Activated T-cell treated with anti-CD3 and anti-CD28 coated beads, Interleukin-2, amount 50 U/mL, for 24 hours (primary cell): ENCODE results near the gene C21orf58.

ENCODE experiments used
- DNase-seq: peaks from one replicate; pipeline ENCODE4 v3.0.0-alpha.2; 2020
- H3K27ac Mint-ChIP-seq: 2 replicates; pipeline ENCODE4 v1.8.0; 2020; ENCODE audit warnings: mild to moderate bottlenecking, mixed read lengths
- H3K27me3 Mint-ChIP-seq: 2 replicates; pipeline ENCODE4 v1.8.0; 2020; ENCODE audit warnings: mixed read lengths
- H3K36me3 Mint-ChIP-seq: 2 replicates; pipeline ENCODE4 v1.8.0; 2020; ENCODE audit warnings: low read depth, mixed read lengths
- H3K4me1 Mint-ChIP-seq: 2 replicates; pipeline ENCODE4 v1.8.0; 2020; ENCODE audit warnings: low read depth, mixed read lengths
- H3K4me3 Mint-ChIP-seq: 2 replicates; pipeline ENCODE4 v1.8.0; 2020; ENCODE audit warnings: mild to moderate bottlenecking, moderate library complexity, mixed read lengths
- H3K9me3 Mint-ChIP-seq: 2 replicates; pipeline ENCODE4 v1.8.0; 2020; ENCODE audit warnings: mixed read lengths

Gene C21orf58

DNA sequence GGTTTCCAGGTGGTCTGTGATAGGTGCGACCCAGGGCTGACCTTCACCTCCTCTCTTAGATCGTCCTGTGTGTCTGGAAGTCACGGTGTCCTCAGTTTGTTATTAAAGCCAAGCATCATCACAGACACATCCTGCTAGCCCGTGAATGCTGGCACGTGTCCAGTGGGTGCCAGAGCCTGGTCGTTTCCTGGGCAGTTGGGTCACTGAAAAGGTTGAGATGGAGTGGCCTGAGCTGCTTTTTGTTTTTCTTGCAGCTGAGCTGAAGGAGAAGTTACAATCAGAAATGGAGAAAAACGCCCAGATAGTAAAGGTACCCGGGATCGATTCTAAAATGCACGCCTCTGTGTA is 23.5 kb upstream of the C21orf58 start:
- no peak overlapping the region for H3K4me3 Mint-ChIP-seq
- peaks cover 2% of the 10 kb centered on the region for H3K4me1 Mint-ChIP-seq
- no peaks in the 10 kb centered on the region for H3K9me3 Mint-ChIP-seq
- H3K27ac Mint-ChIP-seq = no peak overlapping the region
- DNase-seq = no peak
- H3K27me3 Mint-ChIP-seq = no peaks in the 10 kb centered on the region
- H3K36me3 Mint-ChIP-seq = peaks cover 92% of the 10 kb centered on the region

DNA sequence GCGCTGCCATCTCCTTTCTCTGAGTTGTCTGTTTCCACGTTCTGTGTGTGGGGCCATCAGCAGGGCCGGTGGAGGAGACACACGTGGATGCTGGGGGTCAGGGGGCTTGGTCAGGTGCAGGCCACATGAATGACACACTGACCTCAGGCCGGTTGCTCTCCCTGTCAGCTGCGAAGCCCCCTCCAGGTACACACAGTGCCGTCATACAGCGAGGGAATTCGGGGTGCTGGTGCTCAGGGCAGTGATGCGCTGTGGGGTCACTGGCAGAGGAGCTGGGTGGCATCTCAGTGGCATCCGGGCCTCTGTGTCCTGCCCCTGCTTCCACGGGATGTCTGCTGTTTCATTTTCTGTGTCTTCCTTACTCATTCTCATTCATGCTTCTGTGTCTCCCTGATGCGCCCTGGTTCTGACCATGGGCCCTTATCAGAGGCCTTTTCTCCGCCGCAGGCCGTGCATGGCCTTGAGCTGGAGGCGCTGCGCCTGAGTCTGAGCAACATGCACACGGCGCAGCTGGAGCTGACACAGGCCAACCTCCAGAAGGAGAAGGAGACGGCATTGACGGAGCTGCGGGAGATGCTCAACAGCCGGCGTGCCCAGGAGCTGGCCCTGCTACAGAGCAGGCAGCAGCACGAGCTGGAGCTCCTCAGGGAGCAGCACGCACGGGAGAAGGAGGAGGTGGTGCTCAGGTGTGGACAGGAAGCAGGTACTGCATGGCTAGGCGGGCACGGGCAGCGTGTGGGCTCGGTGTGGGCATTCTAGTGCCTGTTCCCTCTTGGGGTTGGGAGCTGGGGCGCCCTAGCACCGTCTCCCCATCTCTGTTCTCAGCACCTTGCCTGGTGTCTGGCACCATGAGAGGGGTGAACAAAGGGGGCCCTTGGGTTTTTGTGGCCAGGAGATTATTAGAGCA is 22.9 kb upstream of the C21orf58 start:
- Mint-ChIP-seq H3K36me3 (peaks cover 86% of the 10 kb centered on the region), H3K27me3 (no peaks in the 10 kb centered on the region), H3K4me3 (no peak overlapping the region), H3K4me1 (peaks cover 2% of the 10 kb centered on the region), H3K9me3 (no peaks in the 10 kb centered on the region), H3K27ac (no peak overlapping the region)
- DNase-seq = no peak

DNA sequence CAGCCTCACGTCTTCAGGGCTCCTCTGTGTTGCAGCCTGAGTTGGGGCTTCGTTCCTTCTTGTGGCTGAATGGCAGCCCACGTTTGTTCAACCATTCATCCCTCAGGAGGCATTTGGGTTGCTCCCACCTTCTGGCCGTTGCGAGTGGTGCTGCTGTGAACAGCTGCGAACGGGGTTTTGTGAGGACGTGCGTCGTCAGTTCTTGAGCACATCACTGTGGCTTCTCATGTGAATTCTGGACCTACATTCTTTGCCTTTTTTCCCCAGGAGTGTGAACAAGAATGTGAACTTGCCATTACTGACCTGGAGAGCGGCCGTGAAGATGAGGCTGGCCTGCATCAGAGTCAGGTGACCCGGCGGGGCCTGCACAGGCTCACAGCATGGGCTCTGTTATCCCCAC is 22.2 kb upstream of the C21orf58 start:
- no peak for DNase-seq
- Mint-ChIP-seq H3K36me3 (peaks cover 83% of the 10 kb centered on the region), H3K27ac (no peak overlapping the region)

GRCh38 chr21:46344219-46344915 is 20.7 kb upstream of the C21orf58 start:
- Mint-ChIP-seq H3K27me3 (no peaks in the 10 kb centered on the region), H3K4me1 (peaks cover 4% of the 10 kb centered on the region), H3K9me3 (no peaks in the 10 kb centered on the region), H3K27ac (no peak overlapping the region), H3K36me3 (peaks cover 85% of the 10 kb centered on the region), H3K4me3 (no peak overlapping the region)
- DNase-seq = no peak

More for the DNA sequence above, 22.2 kb upstream of the C21orf58 start:
- Mint-ChIP-seq H3K4me3 (no peak overlapping the region), H3K27me3 (no peaks in the 10 kb centered on the region), H3K9me3 (no peaks in the 10 kb centered on the region), H3K4me1 (peaks cover 4% of the 10 kb centered on the region)

DNA sequence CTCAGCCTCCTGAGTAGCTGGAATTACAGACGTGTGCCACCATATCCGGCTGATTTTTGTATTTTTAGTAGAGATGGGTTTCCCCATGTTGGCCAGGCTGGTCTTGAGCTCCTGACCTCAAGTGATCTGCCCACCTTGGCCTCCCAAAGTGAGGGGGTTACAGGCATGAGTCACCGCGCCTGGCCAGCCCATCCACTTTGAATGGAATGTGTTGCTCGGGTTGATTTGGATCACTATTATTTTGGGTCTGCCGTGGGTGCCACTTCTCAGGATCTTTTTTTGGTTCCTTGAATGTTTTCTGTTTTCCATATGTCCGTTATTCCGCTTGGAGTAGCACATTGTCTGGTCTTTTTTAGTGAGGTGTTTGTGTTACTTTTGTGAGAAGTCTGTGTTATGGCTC is 17.3 kb upstream of the C21orf58 start:
- H3K27me3 Mint-ChIP-seq = no peaks in the 10 kb centered on the region
- no peak overlapping the region for H3K27ac Mint-ChIP-seq
- peaks cover 4% of the 10 kb centered on the region for H3K4me1 Mint-ChIP-seq
- no peaks in the 10 kb centered on the region for H3K9me3 Mint-ChIP-seq
- no peak for DNase-seq
- H3K4me3 Mint-ChIP-seq = no peak overlapping the region
- peaks cover 82% of the 10 kb centered on the region for H3K36me3 Mint-ChIP-seq

GRCh38 chr21:46336603-46337002 is 12.9 kb upstream of the C21orf58 start:
- Mint-ChIP-seq H3K27ac (no peak overlapping the region), H3K27me3 (no peaks in the 10 kb centered on the region), H3K36me3 (peaks cover 83% of the 10 kb centered on the region), H3K4me3 (no peak overlapping the region), H3K4me1 (peaks cover 2% of the 10 kb centered on the region), H3K9me3 (no peaks in the 10 kb centered on the region)
- DNase-seq = no peak

DNA sequence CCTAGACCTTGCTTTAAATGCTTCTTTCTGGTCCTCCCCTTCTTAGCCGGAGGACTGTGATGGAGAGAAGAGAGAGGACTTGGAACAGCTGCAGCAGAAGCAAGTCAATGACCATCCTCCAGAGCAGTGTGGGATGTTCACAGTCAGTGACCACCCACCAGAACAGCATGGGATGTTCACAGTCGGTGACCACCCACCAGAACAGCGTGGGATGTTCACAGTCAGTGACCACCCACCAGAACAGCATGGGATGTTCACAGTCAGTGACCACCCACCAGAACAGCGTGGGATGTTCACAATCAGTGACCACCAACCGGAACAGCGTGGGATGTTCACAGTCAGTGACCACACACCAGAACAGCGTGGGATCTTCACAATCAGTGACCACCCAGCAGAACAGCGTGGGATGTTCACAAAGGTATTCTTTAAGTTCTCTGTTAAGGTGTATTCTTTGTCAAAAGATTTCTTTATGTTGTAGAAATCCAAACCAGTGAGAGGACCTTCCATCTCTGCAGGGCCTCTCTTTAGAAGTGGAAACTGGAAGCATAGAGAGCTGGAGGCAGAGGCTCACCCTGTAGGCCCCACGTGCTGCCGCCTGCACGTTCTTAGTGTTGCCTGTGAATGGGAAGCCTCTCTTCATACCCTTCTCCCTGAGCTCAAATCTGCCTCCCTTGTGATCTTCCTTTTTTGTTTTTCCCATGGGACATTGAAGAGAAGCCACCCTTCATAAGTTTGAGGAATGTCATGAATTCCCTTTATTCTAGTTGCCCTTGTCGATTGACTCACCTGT is 10.9 kb upstream of the C21orf58 start:
- Mint-ChIP-seq H3K9me3 (no peaks in the 10 kb centered on the region), H3K4me1 (no peaks in the 10 kb centered on the region), H3K27ac (no peak overlapping the region), H3K4me3 (no peak overlapping the region), H3K36me3 (peaks cover 86% of the 10 kb centered on the region), H3K27me3 (no peaks in the 10 kb centered on the region)
- no peak for DNase-seq

GRCh38 chr21:46329796-46330195 is 6.1 kb upstream of the C21orf58 start:
- H3K4me3 Mint-ChIP-seq = no peak overlapping the region

GRCh38 chr21:46328151-46328550 is 4.5 kb upstream of the C21orf58 start:
- Mint-ChIP-seq H3K27me3 (no peaks in the 10 kb centered on the region), H3K4me1 (peaks cover 15% of the 10 kb centered on the region), H3K27ac (no peak overlapping the region), H3K4me3 (no peak overlapping the region), H3K36me3 (peaks cover 73% of the 10 kb centered on the region), H3K9me3 (no peaks in the 10 kb centered on the region)
- no peak for DNase-seq

More at GRCh38 chr21:46329796-46330195, 6.1 kb upstream of the C21orf58 start:
- Mint-ChIP-seq H3K36me3 (peaks cover 76% of the 10 kb centered on the region), H3K27me3 (no peaks in the 10 kb centered on the region), H3K4me1 (peaks cover 15% of the 10 kb centered on the region), H3K27ac (no peak overlapping the region), H3K9me3 (no peaks in the 10 kb centered on the region)
- no peak for DNase-seq

DNA sequence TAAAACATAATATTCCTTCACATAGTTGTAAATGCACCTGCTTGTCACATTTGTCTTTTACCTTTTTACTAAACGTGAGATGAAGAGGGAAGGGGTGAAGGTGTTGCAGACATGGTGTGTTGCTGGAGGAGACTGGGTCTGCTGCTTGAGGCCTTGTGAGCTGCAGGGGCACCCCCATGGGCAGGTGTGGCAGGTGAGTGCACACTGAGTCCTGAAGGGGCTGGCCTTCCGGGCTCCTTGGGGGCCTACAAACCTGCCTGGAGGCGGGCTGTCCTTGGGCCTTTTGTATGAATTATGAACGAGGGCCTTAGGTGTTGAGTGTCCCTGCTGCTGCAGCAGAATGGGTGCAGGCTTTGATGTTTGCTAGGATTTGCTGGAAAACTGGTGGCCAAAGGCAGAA is 4.0 kb upstream of the C21orf58 start:
- H3K27me3 Mint-ChIP-seq = no peaks in the 10 kb centered on the region
- H3K27ac Mint-ChIP-seq = no peak overlapping the region
- peaks cover 75% of the 10 kb centered on the region for H3K36me3 Mint-ChIP-seq
- no peaks in the 10 kb centered on the region for H3K9me3 Mint-ChIP-seq
- no peak for DNase-seq
- peaks cover 15% of the 10 kb centered on the region for H3K4me1 Mint-ChIP-seq
- no peak overlapping the region for H3K4me3 Mint-ChIP-seq

- Mint-ChIP-seq H3K4me3 (no peak overlapping the region), H3K4me1 (peaks cover 28% of the 10 kb centered on the region), H3K27ac (peak overlapping the region; percentile 19), H3K9me3 (no peaks in the 10 kb centered on the region), H3K27me3 (no peaks in the 10 kb centered on the region), H3K36me3 (peaks cover 75% of the 10 kb centered on the region)
- no peak for DNase-seq
Observed at GRCh38 chr21:46326110-46326703, 2.5 kb upstream of the C21orf58 start.

- Mint-ChIP-seq H3K36me3 (peaks cover 74% of the 10 kb centered on the region), H3K27ac (peak overlapping the region; percentile 87), H3K4me1 (peaks cover 34% of the 10 kb centered on the region), H3K9me3 (no peaks in the 10 kb centered on the region), H3K27me3 (no peaks in the 10 kb centered on the region), H3K4me3 (peak overlapping the region; percentile 85)
- DNase-seq = peak; percentile 71
Observed at GRCh38 chr21:46325073-46325912, 1.6 kb upstream of the C21orf58 start.

DNA sequence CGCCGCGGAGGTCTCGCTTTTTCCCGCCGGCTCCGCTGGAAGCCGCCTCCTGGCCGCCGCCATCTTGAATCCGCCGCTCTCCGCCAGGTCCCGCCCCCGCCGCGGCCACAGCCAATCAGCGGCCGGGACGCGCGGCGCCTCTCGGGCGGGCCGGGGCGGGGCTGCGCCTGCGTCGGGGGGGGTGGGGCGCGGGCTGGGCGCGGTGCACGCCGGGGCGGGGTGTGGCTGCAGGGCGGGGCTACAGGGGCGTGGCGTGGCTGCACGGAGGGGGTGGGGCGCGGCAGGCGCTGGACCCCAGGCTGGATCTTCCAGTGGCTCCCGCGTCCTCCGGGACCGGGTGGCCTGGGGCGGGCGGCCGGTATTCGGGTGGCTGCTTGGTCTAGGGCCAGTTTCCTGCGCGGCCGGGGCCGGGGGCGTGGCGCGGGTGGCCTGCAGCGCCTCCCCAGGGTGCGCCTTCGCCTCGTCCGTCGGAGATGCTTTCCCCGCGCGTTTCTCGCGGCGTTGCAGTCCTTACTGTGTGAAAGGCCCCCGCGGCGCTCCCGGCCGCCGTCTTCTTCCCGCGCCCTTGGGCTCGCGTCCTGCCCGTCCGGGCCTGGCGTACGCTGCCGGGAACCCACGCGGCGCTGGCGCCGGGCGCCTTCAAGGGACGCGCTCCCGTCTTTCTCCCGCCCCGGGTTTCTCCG is 861 bp upstream of the C21orf58 start:
- peak; percentile 92 for DNase-seq
- peak overlapping the region; percentile 95 for H3K4me3 Mint-ChIP-seq
- no peaks in the 10 kb centered on the region for H3K9me3 Mint-ChIP-seq
- H3K27ac Mint-ChIP-seq = peak overlapping the region; percentile 99
- no peaks in the 10 kb centered on the region for H3K27me3 Mint-ChIP-seq
- peaks cover 68% of the 10 kb centered on the region for H3K36me3 Mint-ChIP-seq
- H3K4me1 Mint-ChIP-seq = peaks cover 34% of the 10 kb centered on the region
